ENCODE measurements around the gene IFNAR2. TPM values are rescaled to one million over a fixed set of nuclear protein-coding genes. Genes with fewer than 3 reads are reported as not detected.

IFNAR2 gene
- total and polyA plus RNA-seq, 2 donors (not counting 1 experiment from before 2014, with no cell fraction given): 5.6 to 24.3 TPM

- Histone ChIP-seq H3K4me2 (ENCODE audit: extremely low read depth, insufficient read depth, low read length) (no peak overlapping the region), H3K36me3 (ENCODE audit: control insufficient read depth, insufficient read depth, low read length) (peaks cover 5% of the 10 kb centered on the region), H3K4me1 (ENCODE audit: control insufficient read depth, extremely low read depth, insufficient read depth, low read length) (no peaks in the 10 kb centered on the region), H2AFZ (ENCODE audit: low read length) (no peak overlapping the region), H3K9ac (ENCODE audit: insufficient read depth, low read length) (no peak overlapping the region), H4K20me1 (ENCODE audit: control insufficient read depth, extremely low read depth, insufficient read depth, low read length) (no peaks in the 10 kb centered on the region), H3K27ac (ENCODE audit: insufficient read depth, low read length) (no peak overlapping the region), H3K9me3 (ENCODE audit: control insufficient read depth, insufficient read depth, low read depth, low read length) (no peaks in the 10 kb centered on the region), H3K79me2 (ENCODE audit: control insufficient read depth, insufficient read depth, low read length) (no peaks in the 10 kb centered on the region), H3K27me3 (ENCODE audit: control insufficient read depth, insufficient read depth, low read length) (no peaks in the 10 kb centered on the region), H3K4me3 (replicated peaks in 1 of 4; ENCODE audit: control extremely low read depth in 1 of 4, insufficient read depth in 1 of 4, low read depth in 3 of 4, low read length in 4 of 4) (no peak overlapping the region)
- TF ChIP-seq, protein P1, sequence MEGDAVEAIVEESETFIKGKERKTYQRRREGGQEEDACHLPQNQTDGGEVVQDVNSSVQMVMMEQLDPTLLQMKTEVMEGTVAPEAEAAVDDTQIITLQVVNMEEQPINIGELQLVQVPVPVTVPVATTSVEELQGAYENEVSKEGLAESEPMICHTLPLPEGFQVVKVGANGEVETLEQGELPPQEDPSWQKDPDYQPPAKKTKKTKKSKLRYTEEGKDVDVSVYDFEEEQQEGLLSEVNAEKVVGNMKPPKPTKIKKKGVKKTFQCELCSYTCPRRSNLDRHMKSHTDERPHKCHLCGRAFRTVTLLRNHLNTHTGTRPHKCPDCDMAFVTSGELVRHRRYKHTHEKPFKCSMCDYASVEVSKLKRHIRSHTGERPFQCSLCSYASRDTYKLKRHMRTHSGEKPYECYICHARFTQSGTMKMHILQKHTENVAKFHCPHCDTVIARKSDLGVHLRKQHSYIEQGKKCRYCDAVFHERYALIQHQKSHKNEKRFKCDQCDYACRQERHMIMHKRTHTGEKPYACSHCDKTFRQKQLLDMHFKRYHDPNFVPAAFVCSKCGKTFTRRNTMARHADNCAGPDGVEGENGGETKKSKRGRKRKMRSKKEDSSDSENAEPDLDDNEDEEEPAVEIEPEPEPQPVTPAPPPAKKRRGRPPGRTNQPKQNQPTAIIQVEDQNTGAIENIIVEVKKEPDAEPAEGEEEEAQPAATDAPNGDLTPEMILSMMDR (conservative IDR thresholded peaks at IDR 0.05 in 1 of 2, IDR thresholded peaks at IDR 0.05 in 1 of 2; ENCODE audit: low read depth in 1 of 2, low read length in 2 of 2): no peak
- no peak for TF ChIP-seq EZH2 (IDR thresholded peaks at IDR 0.05; ENCODE audit: low read length, missing control alignments)
- no peak for DNase-seq (ENCODE audit: low read depth in 2 of 2)
These were observed 49.6 kb downstream of the IFNAR2 start for GRCh38 chr21:33279330-33279820.

Other genes with a start within 250 kb of the IFNAR2 start
- not detected in 2 replicates for gene OLIG2, start 204.0 kb upstream of the IFNAR2 start, total RNA-seq
- not detected in 2 replicates for gene OLIG2, start 204.0 kb upstream of the IFNAR2 start, polyA plus RNA-seq
- gene OLIG1, start 159.8 kb upstream of the IFNAR2 start, total RNA-seq: not detected in 2 replicates
- not detected in 2 replicates for gene OLIG1, start 159.8 kb upstream of the IFNAR2 start, polyA plus RNA-seq
- 58.0 and 64.1 TPM in 2 replicates for gene IL10RB, start 36.4 kb downstream of the IFNAR2 start, total RNA-seq
- 43.6 and 56.2 TPM in 2 replicates for gene IL10RB, start 36.4 kb downstream of the IFNAR2 start, polyA plus RNA-seq
- gene IFNAR1, start 95.0 kb downstream of the IFNAR2 start, total RNA-seq: 17.5 and 19.5 TPM in 2 replicates
- gene IFNAR1, start 95.0 kb downstream of the IFNAR2 start, polyA plus RNA-seq: 16.5 and 23.1 TPM in 2 replicates
- gene IFNGR2, start 173.5 kb downstream of the IFNAR2 start, total RNA-seq: 36.5 and 50.7 TPM in 2 replicates
- gene IFNGR2, start 173.5 kb downstream of the IFNAR2 start, polyA plus RNA-seq: 57.6 and 67.3 TPM in 2 replicates

Data from fibroblast of lung (primary cell).